SIG-M5 (cell line): ENCODE data around the gene SPSB2.
"Not testable (repeated sequence)": the region's sequence is repeated elsewhere in the genome, so short reads cannot be mapped to it uniquely, and the experiment has no call there.

ENCODE experiments used
- DNase-seq: peaks from one replicate; lab custom pipeline; 2025; lab: John Stamatoyannopoulos, UW

The SPSB2 gene

GRCh38 chr12:6873094-6874014 is at the start of gene SPSB2:
Gene SPSB2, minus strand, starts transcription at chr12:6873303. Its CDS starts 402 bp downstream, at chr12:6872901.
- peak; percentile 62 for DNase-seq

- DNase-seq: no peak
Measured at GRCh38 chr12:6921996-6922946, 49.2 kb upstream of the SPSB2 start.

- no peak for DNase-seq
Measured at GRCh38 chr12:6921539-6921938, 48.4 kb upstream of the SPSB2 start.

- no peak for DNase-seq
Measured at GRCh38 chr12:6919588-6919987, 46.5 kb upstream of the SPSB2 start.

- no peak for DNase-seq
Measured at GRCh38 chr12:6917491-6918231, 44.6 kb upstream of the SPSB2 start.

- no peak for DNase-seq
Measured at GRCh38 chr12:6916426-6917200, 43.5 kb upstream of the SPSB2 start.

- DNase-seq: no peak
Measured at GRCh38 chr12:6915789-6916285, 42.7 kb upstream of the SPSB2 start.

GRCh38 chr12:6914947-6915788 is 42.1 kb upstream of the SPSB2 start:
- DNase-seq: no peak

GRCh38 chr12:6914246-6914946 is 41.3 kb upstream of the SPSB2 start, which contains the start of gene ENO2:
Gene ENO2, plus strand, starts transcription at chr12:6914580. Its CDS starts 1,253 bp downstream, at chr12:6915833.
- no peak for DNase-seq

GRCh38 chr12:6912164-6912935 is 39.2 kb upstream of the SPSB2 start:
- DNase-seq: no peak

GRCh38 chr12:6909421-6910145 is 36.5 kb upstream of the SPSB2 start:
- DNase-seq: no peak

- DNase-seq: not testable (repeated sequence)
Measured at GRCh38 chr12:6908141-6908540, 35.0 kb upstream of the SPSB2 start.

GRCh38 chr12:6905414-6906040 is 32.4 kb upstream of the SPSB2 start:
- no peak for DNase-seq

GRCh38 chr12:6904280-6905276 is 31.5 kb upstream of the SPSB2 start, which contains the start of gene LRRC23:
Gene LRRC23, plus strand, starts transcription at chr12:6904822. Its CDS starts 812 bp downstream, at chr12:6905634.
- peak; percentile 80 for DNase-seq

- DNase-seq: no peak
Measured at GRCh38 chr12:6903722-6904121, 30.6 kb upstream of the SPSB2 start.

- no peak for DNase-seq
Measured at GRCh38 chr12:6902448-6902847, 29.3 kb upstream of the SPSB2 start.
